Spleen (tissue), 11 donors: ENCODE data around the gene DSCAML1. TPM values are rescaled to one million over a fixed set of nuclear protein-coding genes. Genes with fewer than 3 reads are reported as not detected.

ENCODE experiments used
- DNase-seq: peaks from one replicate; pipeline ENCODE4 v3.0.0-alpha.2; 2020
- H3K27ac ChIP-seq, 8 donors: fragments of 200-600 bp; sonication (generic) in 7 of 8; 1 replicate in 4 of 8; 2 replicates in 4 of 8; pipeline versions ENCODE4 v1.5.0 to v1.8.0; 2016 to 2021; ENCODE audit warnings: inconsistent platforms in 4 of 8, mild to moderate bottlenecking in 4 of 8, moderate library complexity in 1 of 8
- H3K27me3 ChIP-seq, 7 donors: fragments of 200-600 bp; sonication (generic) in 6 of 7; replicated peaks in 1 of 7; 1 replicate in 4 of 7; 2 replicates in 3 of 7; pipeline versions ENCODE4 v1.5.0 to v1.8.0; 2016 to 2021; ENCODE audit warnings: inconsistent platforms in 3 of 7, mild to moderate bottlenecking in 1 of 7
- H3K36me3 ChIP-seq, 6 donors: fragments of 200-600 bp; sonication (generic) in 5 of 6; 1 replicate in 4 of 6; 2 replicates in 2 of 6; pipeline versions ENCODE4 v1.5.0 to v1.8.0; 2016 to 2021; ENCODE audit warnings: inconsistent platforms in 2 of 6
- H3K4me1 ChIP-seq, 6 donors: fragments of 200-600 bp; sonication (generic) in 5 of 6; 1 replicate in 3 of 6; 2 replicates in 3 of 6; pipeline versions ENCODE4 v1.5.0 to v1.8.0; 2016 to 2021; ENCODE audit warnings: inconsistent platforms in 3 of 6
- H3K4me3 ChIP-seq, 8 donors: fragments of 200-600 bp; sonication (generic) in 7 of 8; 1 replicate in 4 of 8; 2 replicates in 4 of 8; pipeline versions ENCODE4 v1.5.0 to v1.8.0; 2016 to 2021; ENCODE audit warnings: inconsistent platforms in 4 of 8, mild to moderate bottlenecking in 4 of 8, moderate library complexity in 2 of 8
- H3K9me3 ChIP-seq, 8 donors: fragments of 200-600 bp; sonication (generic) in 7 of 8; 1 replicate in 4 of 8; 2 replicates in 4 of 8; pipeline versions ENCODE4 v1.5.0 to v1.8.0; 2016 to 2021; ENCODE audit warnings: inconsistent platforms in 4 of 8
- POLR2A ChIP-seq, 3 donors: fragments of 450-650 bp; IDR thresholded peaks; one replicate each; pipeline ENCODE4 v1.5.1; 2017; ENCODE audit warnings: antibody characterized with exemption in 3 of 3, mild to moderate bottlenecking in 1 of 3
- POLR2AphosphoS5 ChIP-seq, 3 donors: sonication (generic); formaldehyde crosslinking; IDR thresholded peaks; one replicate each; pipeline ENCODE4 v1.5.1; 2017; ENCODE audit warnings: antibody characterized with exemption in 3 of 3
- WGBS, 5 donors: extraction: QIAGEN DNeasy Blood & Tissue Kit in 3 of 5; methylation state at CpG; one replicate each; pipeline versions ENCODE4 v1.1.5 to v1.1.7; 2013 to 2018; 5-methylcytosine and 5-hydroxymethylcytosine counted together
- intact Hi-C: fragments of 100-400 bp; cut with DNase I; formaldehyde crosslinking; loops from one replicate; pipeline ENCODE4 v1.15.0; 2023; ENCODE audit warnings: low total_unique reads
- polyA plus RNA-seq, 3 donors: library from polyadenylated mRNA; stranded (reverse); fragments of 200-250 nt; gene quantifications; one replicate each; pipeline ENCODE4 v1.2.1, GENCODE V29; 2013
- total RNA-seq, 7 donors: library from RNA; depleted of rRNA in 3 of 7; stranded (reverse); fragments of >200 nt in 3 of 7; fragmentation: NEBNext Ultra II Directional in 4 of 7; extraction: Animal tissue kit (Norgen Biotek cat#: 25700) in 4 of 7; gene quantifications; one replicate each; pipeline versions ENCODE4 v1.1.0 to v1.2.1, GENCODE V29; 2016 to 2021
- TF ChIP-seq, protein P1 (sequence below), 11 experiments: fragments of 200-600 bp in 7 of 11; fragments of 450-650 bp in 4 of 11; sonication (generic) in 4 of 11; IDR thresholded peaks in 8 of 11; conservative IDR thresholded peaks in 3 of 11; 1 replicate in 7 of 11; 2 replicates in 4 of 11; pipeline versions ENCODE4 v1.4.0 to v1.8.0; 2016 to 2021; ENCODE audit warnings: antibody characterized with exemption in 11 of 11, inconsistent platforms in 4 of 11, mild to moderate bottlenecking in 1 of 11
- donor health status: healthy with polysubstance abuse.
- donor health status: DM: no; HTN: no; CAD: no; lungs with moderate emphysema.
- donor health status: DM: no; HTN: no; CAD: no.
- donor health status: Bipolar disorder and iron deficiency.
- donor health status: healthy.
- donor health status: DM: no; HTN: no; CAD: no.
- donor health status: DM: yes; HTN: yes; CAD: no.

DSCAML1 gene
- total and polyA plus RNA-seq, 10 donors: 0.07 to 10.7 (median 2.3) TPM

DNA sequence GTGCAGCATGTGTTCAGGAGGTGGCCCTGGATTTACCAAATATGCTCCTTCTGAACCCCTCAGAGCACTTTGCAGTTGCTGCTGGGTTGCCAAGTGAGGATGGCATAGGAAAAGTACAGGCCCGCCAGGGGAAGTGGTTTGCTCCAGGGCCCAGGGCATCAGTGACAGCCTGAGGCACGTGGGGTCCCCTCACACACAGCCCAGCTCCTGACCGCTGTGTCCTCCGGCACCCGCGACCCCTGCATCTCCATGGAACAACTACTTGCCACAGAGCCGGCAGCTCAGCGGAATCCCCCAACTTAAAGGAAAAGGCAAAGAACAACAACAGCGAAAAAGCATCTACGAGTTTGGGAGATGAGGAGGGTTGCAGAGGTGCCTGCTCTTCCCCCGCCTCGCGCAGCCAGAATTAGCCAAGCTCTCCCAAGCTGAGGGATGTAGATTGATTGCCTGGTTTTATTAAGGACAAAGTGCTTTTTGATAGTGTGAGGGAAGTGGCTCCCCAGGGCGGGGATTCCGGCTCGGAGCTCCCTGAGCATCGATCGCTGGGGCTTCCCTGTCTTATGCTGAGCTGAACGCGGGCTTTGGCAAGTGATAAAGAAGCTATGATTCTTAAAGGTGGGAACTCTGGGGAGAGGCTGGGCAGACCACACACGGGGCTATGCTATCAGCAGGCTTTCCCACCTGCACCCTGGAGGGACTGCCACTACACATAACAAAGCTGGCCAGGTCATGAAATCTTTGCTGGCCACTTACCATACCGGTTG, 294.8 kb downstream of the DSCAML1 start:
- Histone ChIP-seq H3K4me3 (no peak overlapping the region), H3K27ac (no peak overlapping the region), H3K4me1 (no peaks in the 10 kb centered on the region), H3K36me3 (peaks cover 0 to 6% (median 0%) of the 10 kb centered on the region in 6 donors), H3K9me3 (no peaks in the 10 kb centered on the region), H3K27me3 (no peaks in the 10 kb centered on the region)
- 80 to 86% (median 84%) methylated on average over 22 of the region's 22 CpGs for WGBS, 5 donors
- TF ChIP-seq, protein P1, sequence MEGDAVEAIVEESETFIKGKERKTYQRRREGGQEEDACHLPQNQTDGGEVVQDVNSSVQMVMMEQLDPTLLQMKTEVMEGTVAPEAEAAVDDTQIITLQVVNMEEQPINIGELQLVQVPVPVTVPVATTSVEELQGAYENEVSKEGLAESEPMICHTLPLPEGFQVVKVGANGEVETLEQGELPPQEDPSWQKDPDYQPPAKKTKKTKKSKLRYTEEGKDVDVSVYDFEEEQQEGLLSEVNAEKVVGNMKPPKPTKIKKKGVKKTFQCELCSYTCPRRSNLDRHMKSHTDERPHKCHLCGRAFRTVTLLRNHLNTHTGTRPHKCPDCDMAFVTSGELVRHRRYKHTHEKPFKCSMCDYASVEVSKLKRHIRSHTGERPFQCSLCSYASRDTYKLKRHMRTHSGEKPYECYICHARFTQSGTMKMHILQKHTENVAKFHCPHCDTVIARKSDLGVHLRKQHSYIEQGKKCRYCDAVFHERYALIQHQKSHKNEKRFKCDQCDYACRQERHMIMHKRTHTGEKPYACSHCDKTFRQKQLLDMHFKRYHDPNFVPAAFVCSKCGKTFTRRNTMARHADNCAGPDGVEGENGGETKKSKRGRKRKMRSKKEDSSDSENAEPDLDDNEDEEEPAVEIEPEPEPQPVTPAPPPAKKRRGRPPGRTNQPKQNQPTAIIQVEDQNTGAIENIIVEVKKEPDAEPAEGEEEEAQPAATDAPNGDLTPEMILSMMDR (IDR thresholded peaks at IDR 0.05 in 8 of 11, conservative IDR thresholded peaks at IDR 0.05 in 3 of 11): no peak
- no peak for TF ChIP-seq POLR2AphosphoS5 (IDR thresholded peaks at IDR 0.05)
- no peak for TF ChIP-seq POLR2A (IDR thresholded peaks at IDR 0.05)
- DNase-seq: no peak
- intact Hi-C loops: no loop called here

DNA sequence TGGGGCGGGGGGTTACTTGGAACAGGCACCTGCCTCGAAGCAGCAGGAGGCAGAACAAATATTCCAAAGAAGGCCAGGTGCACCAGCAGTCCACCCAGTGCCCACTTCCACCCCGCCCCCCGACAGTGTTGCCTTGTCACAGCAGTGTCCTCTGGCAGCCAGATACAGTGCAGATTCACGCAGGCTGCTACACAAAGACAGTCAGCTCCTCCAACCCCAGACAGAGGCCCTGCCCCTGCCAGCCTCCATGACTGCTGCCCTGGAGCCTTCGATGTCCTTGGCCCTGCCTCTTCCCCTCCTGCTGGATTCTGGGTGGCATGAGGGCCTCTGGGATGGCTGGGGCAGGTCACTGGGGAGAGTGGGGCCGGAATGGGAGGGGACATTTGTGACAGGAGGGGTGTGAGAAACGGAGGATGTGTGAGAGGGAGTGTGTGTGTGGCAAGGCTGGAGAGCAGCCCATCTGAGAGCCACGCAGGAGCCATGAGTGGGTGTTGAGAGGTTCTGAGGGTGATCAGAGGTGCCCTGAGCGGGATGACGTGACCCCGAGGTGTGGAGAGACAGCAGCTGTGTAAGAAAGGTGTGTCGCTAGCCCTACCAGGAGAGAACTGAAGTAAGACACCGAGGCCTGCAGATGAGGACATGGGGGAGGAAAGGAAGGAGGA, 295.6 kb downstream of the DSCAML1 start:
- TF ChIP-seq, protein P1 (IDR thresholded peaks at IDR 0.05 in 8 of 11, conservative IDR thresholded peaks at IDR 0.05 in 3 of 11): no peak
- no peak for TF ChIP-seq POLR2AphosphoS5 (IDR thresholded peaks at IDR 0.05)
- no peak for TF ChIP-seq POLR2A (IDR thresholded peaks at IDR 0.05)
- intact Hi-C loops: no loop called here
- Histone ChIP-seq H3K9me3 (no peaks in the 10 kb centered on the region), H3K27ac (no peak overlapping the region), H3K4me3 (no peak overlapping the region), H3K4me1 (no peaks in the 10 kb centered on the region), H3K27me3 (no peaks in the 10 kb centered on the region), H3K36me3 (peaks cover 0 to 6% (median 0%) of the 10 kb centered on the region in 6 donors)
- 75 to 90% (median 83%) methylated on average over 12 to 14 of the region's 14 CpGs for WGBS, 5 donors
- DNase-seq: no peak

DNA sequence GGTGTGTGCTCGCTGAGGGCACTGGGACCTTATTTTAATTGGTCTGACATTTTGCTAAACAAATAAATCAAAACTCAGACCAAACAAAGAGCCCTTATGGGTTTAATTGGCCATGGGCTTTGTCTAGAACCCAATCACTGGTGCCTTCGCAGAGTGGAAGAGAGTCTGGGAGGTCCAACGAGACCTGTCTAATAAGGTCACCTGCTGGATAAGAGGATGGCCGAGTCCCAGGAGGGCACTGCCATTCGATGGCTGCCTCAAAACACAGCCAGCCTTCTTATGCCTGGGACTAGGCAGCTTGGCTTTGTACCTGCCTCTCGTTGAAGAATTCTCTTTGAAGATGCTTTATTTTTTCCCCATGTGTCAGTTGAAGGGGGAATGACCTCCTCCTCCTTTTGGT, 298.2 kb downstream of the DSCAML1 start:
- no peak for DNase-seq
- no peaks in the 10 kb centered on the region for H3K27me3 ChIP-seq
- H3K36me3 ChIP-seq: peaks cover 0 to 6% (median 0%) of the 10 kb centered on the region in 6 donors
- TF ChIP-seq, protein P1 (IDR thresholded peaks at IDR 0.05 in 8 of 11, conservative IDR thresholded peaks at IDR 0.05 in 3 of 11): no peak
- TF ChIP-seq POLR2A (IDR thresholded peaks at IDR 0.05) (no peak), POLR2AphosphoS5 (IDR thresholded peaks at IDR 0.05) (no peak)
- no peaks in the 10 kb centered on the region for H3K4me1 ChIP-seq
- H3K4me3 ChIP-seq: no peak overlapping the region
- intact Hi-C loops: no loop called here
- WGBS, 5 donors: 71 to 93% (median 88%) methylated on average over 6 of the region's 6 CpGs
- H3K27ac ChIP-seq: no peak overlapping the region
- H3K9me3 ChIP-seq: no peaks in the 10 kb centered on the region
